NCI-H1092 (cell line): ENCODE measurements around the gene LRP8.

Experiments
- DNase-seq: peaks from one replicate; lab custom pipeline; 2025; lab: John Stamatoyannopoulos, UW

Gene LRP8

DNA sequence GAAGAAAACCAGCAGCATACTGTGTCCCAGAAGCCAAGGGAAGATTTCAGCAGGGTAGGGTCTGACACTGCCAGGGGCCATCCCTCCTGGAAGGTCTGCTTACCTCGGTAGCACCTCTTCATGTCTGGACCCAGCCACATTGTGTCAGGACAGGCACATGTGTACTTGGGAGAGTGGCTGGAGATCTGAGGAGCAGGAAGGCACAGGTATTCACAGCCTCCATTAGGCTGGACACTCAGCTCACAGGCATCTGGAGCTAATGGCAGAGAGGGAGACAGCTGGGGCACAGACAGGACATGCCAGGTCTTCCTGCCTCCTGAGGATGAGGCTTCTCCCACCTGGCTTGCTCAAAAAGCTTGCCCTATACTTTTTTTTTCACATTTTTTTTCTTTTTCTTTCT lies 69.7 kb downstream of the LRP8 start:
- DNase-seq, result no peak

DNA sequence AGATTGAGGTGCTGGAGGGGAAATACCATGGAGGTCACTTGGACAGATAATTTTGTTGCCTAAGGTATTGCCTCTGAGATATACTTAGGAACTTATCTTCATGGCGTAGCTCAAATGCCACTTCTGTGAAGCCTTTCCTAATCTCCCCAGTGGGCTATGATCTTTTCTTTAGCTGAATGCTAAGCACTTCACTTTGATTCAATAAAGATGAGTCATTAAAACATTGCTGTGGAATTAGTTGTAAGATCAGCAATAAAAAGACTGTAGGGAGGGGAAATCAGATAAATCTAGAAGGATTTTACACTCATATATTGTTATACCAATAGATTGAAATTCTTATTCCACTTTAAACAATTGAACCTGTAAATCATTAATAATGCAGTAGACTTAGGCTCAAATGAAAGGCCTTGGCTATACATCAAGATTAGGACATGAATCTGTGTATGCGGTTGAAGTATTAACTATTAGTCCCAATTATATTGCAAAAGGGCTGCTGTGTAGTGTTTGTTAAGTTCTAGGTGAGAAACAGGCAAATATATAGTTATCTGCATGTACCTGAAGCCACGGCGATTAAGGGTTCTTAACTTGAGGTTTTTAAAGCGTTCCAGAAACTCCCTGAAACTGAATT lies 70.3 kb downstream of the LRP8 start:
- DNase-seq, result no peak

DNA sequence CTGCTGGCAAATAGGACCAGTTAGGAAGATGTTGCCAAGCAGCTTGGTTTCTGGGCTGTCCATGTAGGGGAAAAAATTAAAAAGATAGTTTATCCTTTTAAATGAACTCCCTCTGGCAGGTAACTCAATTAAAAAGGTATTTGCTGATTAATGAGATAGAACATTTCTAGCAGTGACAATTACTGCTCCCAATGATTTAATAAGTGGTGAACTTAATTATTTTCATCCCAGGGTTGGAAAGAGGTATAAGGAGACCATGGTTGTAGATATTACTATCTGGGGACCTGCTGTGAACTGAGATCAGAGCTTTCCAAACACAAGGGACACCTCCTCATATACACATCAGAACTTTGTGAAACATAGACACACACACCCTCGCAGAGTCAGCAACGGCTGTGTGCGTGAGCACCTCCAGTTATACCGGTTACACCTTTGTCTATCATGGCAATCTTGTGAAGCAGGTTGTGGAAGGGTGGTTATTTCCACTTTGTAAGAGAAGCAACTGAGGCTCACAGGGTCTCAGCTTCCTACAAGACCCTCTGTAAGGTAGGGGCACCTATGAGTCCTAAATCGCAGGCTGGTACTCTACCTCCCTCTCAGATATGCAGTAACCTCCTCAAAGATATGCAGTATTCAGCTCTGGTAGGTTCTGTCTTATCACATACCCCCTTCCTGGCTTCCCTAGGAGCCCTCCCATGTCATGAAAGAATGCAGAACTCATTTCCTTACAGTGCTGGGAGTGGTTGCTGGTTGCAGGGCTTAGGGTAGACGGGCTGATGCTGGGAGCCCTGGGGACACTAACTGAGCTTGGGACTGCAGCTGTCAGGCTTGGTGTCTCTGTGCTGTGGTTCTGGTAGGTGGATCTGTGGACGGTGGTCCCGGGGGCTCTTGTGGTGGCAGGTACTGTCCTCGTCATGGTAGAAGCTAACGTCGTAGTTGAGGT lies 71.1 kb downstream of the LRP8 start:
- no peak for DNase-seq

DNA sequence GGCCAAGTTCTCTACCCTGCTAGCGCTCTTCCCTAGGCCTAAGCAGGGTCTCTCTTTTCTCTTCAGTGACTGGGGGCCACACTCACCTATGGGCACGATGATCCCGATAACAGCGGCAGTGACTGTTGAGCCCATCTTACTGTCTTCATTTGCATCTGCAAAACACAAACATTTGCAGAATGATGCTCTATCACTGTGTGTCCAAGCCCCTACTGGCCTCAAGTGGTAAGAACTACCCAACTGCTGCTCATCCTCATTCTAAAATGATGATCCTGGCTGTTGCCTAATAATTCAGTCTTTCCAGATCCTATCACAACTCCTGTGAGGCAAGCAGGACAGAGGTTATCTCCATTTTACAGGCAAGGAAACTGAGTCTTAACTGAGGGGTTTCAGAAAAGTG lies 72.8 kb downstream of the LRP8 start:
- DNase-seq, result no peak

DNA sequence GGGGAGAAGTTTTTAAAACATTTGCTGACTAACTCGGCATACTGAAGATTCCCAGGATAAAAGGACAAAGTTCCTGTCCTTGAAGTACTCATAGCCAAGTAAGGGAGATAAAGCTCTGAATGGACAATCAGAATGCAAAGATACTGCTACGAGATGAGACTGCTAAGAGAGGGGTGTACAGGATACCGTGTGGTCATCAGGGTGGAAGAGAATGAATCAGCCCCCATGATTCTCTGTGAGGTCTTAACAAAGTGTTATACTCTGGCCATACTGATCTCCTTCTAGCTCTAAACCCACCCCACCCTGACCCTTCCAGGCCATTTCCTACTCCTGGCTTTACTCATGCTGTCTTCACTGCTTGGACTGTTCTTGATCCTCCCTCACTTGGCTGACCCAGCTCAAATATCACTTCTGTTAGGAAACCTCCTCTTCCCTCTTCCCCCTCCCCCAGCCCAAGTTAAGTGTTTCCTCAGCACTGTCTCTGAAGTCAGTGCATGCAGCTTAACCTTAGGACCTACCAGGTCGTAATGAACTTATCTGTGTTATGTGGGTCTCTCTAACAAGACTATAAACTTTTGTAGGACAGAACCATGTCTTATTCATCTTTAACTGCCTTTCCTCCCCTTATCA lies 73.7 kb downstream of the LRP8 start:
- no peak for DNase-seq

DNA sequence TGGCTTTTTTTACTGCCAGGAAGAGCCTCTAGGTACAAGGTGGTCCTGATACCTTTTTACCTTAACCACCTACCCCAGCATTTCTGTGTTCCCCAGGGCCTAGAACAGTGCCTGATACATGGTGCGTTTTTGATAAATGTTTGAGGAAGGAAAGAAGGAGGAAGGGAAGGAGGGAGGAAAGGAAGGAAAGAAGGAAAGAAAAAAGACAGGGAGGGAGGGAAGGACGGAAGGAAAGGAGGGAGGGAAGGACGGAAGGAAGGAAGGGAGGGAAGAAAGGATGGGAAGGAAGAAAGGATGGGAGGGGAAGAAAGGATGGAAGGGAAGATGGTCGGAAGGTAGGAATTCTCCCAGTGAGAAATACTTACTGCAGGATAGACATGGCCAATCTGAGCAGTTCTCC lies 77.5 kb downstream of the LRP8 start:
- no peak for DNase-seq

DNA sequence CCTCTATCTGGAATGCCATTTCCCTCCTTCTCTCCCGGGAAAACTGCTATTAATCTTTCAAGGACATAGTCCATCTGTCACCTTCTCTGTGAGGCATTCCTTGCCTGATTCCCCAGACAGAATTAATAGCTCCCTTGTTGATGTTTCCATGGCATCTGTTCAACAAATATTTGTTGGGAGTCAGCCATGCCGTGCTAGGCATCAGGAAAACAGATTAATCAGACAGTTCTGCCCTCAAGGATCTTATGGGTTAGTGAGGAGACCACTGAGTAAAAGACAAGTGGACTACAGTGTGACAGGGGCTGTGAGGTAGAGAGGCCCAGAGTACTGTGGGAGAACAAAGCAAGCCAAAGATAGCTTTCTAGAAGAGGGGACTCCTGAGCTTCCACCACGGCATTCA lies 78.2 kb downstream of the LRP8 start:
- DNase-seq, result no peak

DNA sequence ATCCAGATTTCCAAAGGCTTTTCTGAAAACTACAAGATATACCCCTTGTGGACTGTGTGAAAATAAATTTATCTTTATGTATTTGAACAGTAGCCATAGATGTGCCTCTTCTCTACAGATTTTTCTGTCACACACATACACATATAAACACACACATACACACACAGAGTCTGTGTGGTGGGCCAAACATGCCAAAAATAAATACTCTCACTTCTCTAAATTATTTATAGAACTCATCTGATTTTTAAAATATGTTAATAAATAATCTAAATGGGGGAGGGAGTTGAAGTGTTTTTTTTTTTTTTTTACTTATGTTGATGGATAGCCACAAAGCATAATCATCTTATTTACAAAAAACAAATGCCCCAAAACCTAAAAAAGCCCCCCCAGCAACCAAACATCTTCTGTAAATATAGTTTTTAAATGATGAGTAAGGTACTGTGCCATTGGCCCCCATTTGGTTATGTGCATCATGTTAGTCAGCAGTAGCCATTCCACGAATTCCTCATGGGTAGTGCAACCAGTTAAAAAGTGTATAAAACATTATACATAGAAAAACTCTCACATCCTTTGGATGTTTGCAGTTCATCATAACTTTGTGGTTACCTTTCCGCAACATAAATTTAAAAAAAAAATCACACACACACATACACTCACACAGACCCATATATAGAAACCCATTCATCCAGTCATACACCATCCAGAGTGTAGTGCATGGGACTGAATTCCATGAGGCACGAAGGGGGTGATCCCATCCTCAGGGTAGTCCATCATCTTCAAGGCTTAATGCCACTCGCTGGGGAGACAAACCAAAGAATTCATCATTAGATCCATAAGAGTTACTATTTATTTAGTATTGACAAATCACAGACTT lies 81.4 kb downstream of the LRP8 start:
- DNase-seq, result no peak

DNA sequence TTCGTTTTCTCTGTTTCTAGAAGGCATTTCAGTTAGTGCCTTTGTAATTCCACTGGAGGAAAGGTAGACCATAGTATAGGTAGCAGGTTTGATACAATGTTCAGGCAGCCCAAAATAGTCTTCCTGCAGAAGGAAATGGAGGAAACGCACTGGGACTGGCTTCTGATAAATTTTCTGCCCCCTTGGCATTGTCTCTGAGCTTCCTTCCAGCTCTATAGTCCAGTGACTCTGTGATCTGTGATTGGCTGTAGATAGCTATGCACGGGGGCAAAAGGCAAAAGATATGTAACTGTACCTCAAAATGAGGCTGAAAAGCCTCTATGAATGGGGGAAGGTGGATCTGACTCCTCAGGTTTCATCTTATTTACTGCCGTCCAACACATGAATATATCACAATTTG lies 83.7 kb downstream of the LRP8 start:
- no peak for DNase-seq

DNA sequence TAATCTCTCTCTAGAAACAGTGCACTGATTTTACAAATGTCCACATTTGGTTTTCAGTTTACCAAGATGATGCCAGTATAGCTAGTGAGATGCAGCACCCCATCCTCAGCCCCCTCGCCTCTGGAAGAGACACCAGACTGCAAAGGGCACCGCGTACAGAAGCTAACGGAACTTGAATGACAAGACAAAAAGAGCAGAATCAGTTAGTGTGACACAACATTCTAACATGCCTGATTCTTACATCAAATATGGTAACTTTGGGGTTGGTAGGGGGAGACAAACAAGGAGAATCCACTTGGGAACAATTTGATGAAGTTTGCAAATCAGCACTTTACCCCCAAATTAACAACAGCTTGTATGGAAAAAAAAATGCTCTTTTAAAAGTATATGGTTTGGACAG lies 85.5 kb downstream of the LRP8 start:
- no peak for DNase-seq

DNA sequence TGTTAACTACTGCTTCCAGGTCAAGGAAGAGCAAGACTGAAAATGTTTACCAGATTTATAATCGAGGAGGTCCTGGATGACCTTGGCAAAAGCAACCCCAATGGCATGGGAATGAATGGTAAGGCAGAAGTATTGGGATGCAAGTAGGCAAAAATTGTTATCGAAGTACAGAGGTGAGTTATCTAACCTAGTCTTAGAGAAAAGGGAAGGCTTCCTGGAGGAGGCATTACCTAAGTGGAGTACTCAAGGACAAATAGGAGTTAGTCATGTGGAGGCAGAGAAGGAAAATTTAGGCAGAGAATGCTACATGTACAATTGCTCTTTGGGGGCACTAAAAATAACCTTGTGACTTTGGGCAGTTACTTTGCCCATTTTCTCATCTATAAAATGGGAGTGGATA lies 86.0 kb downstream of the LRP8 start:
- DNase-seq, result no peak

DNA sequence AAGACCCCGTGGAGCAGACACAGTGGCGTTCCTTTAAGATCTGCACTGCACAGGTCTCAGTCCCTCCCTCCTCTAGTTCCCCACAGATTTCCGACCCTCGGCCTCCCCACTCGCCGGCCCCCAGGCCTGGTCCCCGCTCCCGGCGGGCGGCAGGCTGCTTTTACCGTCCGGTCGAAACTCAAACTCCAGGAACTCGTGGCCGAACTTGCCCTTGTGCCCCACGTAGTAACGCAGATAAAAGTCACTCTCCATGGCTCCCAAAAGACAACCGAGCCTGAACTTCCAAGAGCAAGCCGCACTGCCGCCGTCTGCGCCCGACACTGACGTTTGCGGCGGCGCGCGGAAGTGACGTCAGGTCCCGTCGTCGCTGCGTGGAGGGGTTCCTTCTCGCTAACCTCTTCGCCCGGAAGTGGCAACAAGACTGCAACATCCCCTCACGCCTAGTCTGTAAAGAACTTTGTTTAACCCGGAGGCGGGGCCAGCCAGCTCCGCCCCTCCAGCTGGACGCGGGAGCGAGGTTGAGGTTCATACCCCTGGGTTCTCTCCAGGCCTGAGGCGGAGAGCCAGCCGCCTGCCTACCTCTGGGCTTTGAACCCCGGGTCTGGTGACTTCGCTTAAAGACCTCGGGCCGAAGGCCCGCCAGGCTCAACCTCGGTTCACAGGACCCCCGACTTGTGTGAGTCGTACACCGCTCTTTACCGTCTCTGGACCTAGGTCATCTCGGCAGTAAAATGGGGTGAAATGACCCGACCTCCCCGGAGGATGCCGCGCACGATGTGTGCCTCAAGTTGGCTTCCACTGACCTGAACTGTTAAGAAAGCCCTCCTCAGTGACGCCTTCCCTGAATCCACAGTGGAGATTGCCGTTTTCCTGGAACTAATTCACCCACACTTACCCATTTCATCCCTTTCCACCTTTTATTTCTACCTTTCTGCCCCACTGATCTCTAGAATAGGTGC lies 89.4 kb downstream of the LRP8 start, which contains the start of gene MAGOH:
Gene MAGOH, minus strand, starts transcription at position 322 of the 959 bp plus-strand sequence. Its CDS starts 70 bp downstream, at position 252.
- peak; percentile 76 for DNase-seq

DNA sequence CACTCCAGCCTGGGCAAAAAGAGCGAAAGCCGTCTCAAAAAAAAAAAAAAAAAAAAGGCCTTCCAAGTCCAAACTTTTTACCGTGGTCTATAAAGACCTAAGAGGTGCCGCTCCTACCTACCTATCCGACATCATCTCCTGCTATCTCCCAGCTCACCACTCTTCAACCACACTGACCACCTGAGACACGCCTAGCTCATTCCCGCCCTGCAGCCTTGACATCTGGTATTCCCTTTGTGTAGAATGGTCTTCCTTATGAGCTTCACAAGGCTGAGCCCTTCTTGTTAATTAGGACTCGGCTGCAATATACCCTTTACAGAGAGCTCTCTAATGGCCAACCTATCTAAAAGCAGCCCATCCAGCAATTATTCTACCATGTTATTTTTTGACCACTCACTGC lies 90.2 kb downstream of the LRP8 start:
- no peak for DNase-seq

DNA sequence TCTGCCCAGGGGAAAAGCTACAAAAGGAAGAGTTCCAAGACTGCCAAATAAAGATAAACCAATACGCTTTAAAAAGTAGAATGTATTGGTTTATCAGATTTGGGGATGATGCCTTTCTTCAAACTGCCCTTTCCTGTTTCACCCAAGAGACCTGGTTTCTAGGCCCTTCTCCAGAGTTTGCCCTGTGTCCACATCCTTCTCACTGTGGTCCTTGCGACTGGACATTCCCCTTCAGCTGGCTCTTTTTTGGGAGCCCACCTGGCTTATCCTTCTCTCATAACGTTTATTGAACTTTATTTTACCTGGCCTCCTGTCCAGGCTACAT lies 106.9 kb downstream of the LRP8 start:
- DNase-seq, result no peak

DNA sequence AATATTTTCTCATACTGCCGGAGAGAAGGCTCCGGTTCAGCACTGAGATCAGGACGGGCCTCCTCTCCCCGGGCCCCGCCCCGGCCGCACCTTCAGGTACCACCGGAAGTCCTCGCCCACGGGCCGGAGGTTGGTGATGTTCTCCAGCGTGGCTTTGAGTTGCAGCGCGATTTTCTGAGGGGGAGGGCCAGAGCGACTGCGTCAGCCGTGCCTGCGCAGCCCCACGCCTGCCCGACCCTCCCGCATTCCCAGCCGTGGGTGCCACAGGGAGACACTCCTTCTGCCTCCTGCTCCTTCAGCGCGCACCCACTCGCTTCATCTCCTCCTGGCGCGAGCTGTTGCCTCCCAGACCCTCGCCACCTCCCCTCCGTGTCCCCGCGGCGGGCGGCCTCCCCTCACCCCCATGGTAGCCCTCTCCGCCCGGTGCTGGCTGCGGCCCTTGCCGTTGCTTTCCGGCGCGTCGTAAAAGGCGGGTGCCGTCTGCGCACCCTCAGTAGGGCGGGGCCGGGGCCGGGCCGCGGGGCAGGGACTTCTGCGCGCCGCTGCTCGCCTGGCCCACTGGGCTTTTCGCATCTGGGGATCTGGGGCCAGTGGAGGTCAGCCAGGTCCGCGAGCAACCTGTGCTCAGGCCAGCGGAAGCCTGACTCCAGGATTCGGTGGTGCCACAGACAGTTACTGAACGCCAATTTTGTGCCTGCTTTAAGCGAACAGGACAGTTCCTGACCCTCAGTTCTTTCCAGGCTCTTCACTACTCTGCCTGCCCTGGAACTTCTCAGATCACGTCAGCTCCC lies 107.5 kb downstream of the LRP8 start, which contains the start of gene CZIB:
Gene CZIB, minus strand, starts transcription at position 464 of the 791 bp plus-strand sequence. Its CDS starts 59 bp downstream, at position 405.
- DNase-seq, result peak; percentile 81

DNA sequence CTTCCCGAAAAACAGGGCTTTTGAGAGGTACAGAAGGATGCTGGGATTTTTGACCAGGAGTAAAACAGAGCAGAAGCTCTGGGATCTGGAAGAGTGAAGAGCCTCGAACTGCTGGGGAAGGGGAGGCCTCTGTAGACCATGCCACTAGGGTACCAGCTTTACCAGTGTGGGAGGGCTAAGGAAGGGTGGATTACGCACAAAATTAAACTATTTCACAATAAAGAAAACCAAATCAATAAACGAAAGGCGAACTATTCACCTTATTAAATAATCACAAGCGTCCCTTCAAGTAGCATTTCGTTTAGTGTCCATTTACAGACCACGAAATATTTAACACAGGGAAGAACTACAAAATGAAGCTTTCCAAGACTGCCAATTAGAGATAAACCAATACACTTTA lies 108.2 kb downstream of the LRP8 start:
- DNase-seq, result no peak

DNA sequence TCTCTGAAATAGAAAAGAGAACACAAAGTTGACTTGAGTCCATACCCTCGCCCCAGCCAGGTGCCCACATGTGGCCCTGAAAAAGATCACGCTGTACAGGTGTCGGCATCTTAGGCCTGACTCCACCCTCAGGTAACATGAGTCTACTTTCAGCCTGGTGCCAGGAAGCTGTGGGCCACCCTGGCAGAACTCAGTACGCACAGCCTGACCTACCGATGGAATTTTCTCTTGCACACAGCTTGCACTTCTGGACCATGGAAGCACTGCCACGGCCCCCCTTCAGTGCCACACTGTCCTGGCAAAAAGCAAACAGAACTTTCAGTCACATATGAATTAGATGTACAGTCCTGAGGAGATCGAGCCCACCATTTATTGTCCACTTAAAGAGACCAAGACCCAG lies 109.7 kb downstream of the LRP8 start:
- no peak for DNase-seq

DNA sequence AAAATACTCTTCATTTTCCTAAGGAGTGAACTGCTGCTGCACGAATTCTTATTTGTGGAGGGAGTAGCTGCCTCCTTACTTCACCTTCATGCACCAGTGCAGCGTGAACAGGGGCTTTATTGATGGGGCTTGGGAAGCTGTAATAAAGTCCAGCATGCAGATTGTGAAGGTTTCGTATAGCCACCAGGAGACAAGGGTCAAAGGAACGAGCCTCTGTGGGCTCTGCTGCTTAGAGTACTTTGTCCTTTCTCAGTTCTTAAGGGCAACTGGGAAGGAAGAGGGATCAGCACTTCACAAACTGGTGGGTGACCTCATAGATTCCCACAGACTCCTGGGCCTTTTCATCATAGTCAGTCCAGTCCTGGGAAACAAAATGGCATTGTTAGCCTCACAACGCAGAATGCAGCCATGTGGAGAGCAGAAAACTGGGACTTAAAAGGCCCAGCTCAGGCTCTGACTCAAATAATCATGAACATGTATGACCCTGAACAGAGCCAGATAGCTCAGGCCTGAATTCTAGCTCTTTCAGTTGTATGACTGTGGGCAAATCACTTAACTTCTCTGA lies 113.4 kb downstream of the LRP8 start:
- DNase-seq, result no peak

DNA sequence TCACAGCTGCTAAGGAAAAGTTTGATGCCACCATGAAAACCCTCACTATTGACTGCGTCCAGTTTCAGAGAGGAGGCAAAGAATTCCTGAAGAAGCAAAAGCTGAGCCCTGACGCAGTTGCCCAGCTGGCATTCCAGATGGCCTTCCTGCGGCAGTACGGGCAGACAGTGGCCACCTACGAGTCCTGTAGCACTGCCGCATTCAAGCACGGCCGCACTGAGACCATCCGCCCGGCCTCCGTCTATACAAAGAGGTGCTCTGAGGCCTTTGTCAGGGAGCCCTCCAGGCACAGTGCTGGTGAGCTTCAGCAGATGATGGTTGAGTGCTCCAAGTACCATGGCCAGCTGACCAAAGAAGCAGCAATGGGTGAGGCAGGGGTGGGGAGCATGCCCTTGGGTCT lies 116.9 kb downstream of the LRP8 start:
- DNase-seq, result no peak

DNA sequence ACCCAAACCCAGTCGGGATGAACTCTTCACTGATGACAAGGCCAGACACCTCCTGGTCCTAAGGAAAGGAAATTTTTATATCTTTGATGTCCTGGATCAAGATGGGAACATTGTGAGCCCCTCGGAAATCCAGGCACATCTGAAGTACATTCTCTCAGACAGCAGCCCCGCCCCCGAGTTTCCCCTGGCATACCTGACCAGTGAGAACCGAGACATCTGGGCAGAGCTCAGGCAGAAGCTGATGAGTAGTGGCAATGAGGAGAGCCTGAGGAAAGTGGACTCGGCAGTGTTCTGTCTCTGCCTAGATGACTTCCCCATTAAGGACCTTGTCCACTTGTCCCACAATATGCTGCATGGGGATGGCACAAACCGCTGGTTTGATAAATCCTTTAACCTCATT lies 117.5 kb downstream of the LRP8 start:
- DNase-seq, result no peak
